ENCODE results near the gene EFCAB14. TPM values are rescaled to one million over a fixed set of nuclear protein-coding genes. Genes with fewer than 3 reads are reported as not detected.

Gene EFCAB14
- total RNA-seq, 2 experiments from 2014 or later = 29.9 to 38.3 TPM

GRCh38 chr1:46760558-46761166 lies 41.7 kb upstream of the EFCAB14 start:
- Histone ChIP-seq H4K20me1 (ENCODE audit: insufficient read depth, low read length) (no peaks in the 10 kb centered on the region), H3K4me3 (ENCODE audit: low read depth, low read length, poor library complexity, severe bottlenecking) (no peak overlapping the region), H3K36me3 (ENCODE audit: insufficient read depth, low read length) (no peaks in the 10 kb centered on the region), H3K9me2 (ENCODE audit: insufficient read depth, low read length) (no peaks in the 10 kb centered on the region), H3K79me2 (ENCODE audit: insufficient read depth, low read depth, low read length) (no peaks in the 10 kb centered on the region), H3K4me2 (ENCODE audit: low read length) (no peak overlapping the region), H2AFZ (ENCODE audit: low read length) (no peak overlapping the region), H3K9me3 (ENCODE audit: low read length) (no peaks in the 10 kb centered on the region), H3K27ac (ENCODE audit: low read depth, low read length, poor library complexity, severe bottlenecking) (no peak overlapping the region), H3K4me1 (ENCODE audit: insufficient read depth, low read length, poor library complexity, severe bottlenecking) (no peaks in the 10 kb centered on the region)
- BruUV-seq (replicated peaks) = no TSS peak
- CTCF ChIA-PET (ENCODE audit: unreplicated experiment) = no interaction called here
- intact Hi-C loops (cut with micrococcal nuclease; ENCODE audit: unreplicated experiment) = no loop called here
- POLR2A ChIA-PET = interaction anchor here (0.7 kb wide), 1 partner anchor 841 kb away, joined by 3 read pairs; no protein-coding TSS in a partner anchor
- DNase-seq (ENCODE audit: low spot score) = no peak
- no peak for TF ChIP-seq EZH2phosphoT487 (IDR thresholded peaks at IDR 0.05; ENCODE audit: borderline replicate concordance, low read depth, low read length)
- TF ChIP-seq, protein P1, sequence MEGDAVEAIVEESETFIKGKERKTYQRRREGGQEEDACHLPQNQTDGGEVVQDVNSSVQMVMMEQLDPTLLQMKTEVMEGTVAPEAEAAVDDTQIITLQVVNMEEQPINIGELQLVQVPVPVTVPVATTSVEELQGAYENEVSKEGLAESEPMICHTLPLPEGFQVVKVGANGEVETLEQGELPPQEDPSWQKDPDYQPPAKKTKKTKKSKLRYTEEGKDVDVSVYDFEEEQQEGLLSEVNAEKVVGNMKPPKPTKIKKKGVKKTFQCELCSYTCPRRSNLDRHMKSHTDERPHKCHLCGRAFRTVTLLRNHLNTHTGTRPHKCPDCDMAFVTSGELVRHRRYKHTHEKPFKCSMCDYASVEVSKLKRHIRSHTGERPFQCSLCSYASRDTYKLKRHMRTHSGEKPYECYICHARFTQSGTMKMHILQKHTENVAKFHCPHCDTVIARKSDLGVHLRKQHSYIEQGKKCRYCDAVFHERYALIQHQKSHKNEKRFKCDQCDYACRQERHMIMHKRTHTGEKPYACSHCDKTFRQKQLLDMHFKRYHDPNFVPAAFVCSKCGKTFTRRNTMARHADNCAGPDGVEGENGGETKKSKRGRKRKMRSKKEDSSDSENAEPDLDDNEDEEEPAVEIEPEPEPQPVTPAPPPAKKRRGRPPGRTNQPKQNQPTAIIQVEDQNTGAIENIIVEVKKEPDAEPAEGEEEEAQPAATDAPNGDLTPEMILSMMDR (conservative IDR thresholded peaks at IDR 0.05; ENCODE audit: low read length) = no peak

DNA sequence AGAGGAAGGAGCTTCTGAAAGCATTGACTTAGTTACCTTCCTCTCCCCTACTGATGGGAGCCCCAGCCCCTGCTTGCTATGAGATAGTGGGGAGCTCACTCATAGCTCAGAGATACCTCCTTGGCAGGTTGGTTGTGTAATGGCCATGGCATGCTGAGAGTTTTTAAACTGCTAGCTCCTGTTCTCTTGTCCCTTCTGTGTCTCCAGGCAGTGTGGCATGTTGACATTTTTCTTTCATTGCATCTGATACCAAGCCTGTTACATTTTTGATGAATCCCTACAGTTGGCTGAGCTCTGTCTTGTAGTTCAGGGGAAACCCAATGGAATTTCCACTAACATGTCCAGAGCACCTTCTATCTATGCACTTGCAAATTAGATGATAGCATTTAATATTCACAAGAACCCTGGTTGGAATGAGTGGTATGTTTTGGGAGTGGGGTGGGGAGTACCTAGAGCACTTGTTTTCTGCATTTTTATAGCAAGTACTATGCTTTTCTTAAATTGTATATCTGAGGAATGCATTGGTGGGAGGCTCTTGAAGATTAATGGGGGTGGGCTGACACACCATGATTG lies 39.1 kb upstream of the EFCAB14 start:
- H3K4me1 ChIP-seq (ENCODE audit: insufficient read depth, low read length, poor library complexity, severe bottlenecking) = no peaks in the 10 kb centered on the region
- ChIA-PET POLR2A (no interaction called here), CTCF (ENCODE audit: unreplicated experiment) (no interaction called here)
- no peak for DNase-seq (ENCODE audit: low spot score)
- H4K20me1 ChIP-seq (ENCODE audit: insufficient read depth, low read length) = no peaks in the 10 kb centered on the region
- no peaks in the 10 kb centered on the region for H3K36me3 ChIP-seq (ENCODE audit: insufficient read depth, low read length)
- H3K4me3 ChIP-seq (ENCODE audit: low read depth, low read length, poor library complexity, severe bottlenecking) = no peak overlapping the region
- no peak for TF ChIP-seq EZH2phosphoT487 (IDR thresholded peaks at IDR 0.05; ENCODE audit: borderline replicate concordance, low read depth, low read length)
- TF ChIP-seq, protein P1 (conservative IDR thresholded peaks at IDR 0.05; ENCODE audit: low read length) = no peak
- intact Hi-C loops (cut with micrococcal nuclease; ENCODE audit: unreplicated experiment) = no loop called here
- H3K79me2 ChIP-seq (ENCODE audit: insufficient read depth, low read depth, low read length) = no peaks in the 10 kb centered on the region
- H3K4me2 ChIP-seq (ENCODE audit: low read length) = no peak overlapping the region
- no peak overlapping the region for H3K27ac ChIP-seq (ENCODE audit: low read depth, low read length, poor library complexity, severe bottlenecking)
- no TSS peak for BruUV-seq (replicated peaks)
- H2AFZ ChIP-seq (ENCODE audit: low read length) = no peak overlapping the region
- H3K9me2 ChIP-seq (ENCODE audit: insufficient read depth, low read length) = no peaks in the 10 kb centered on the region
- H3K9me3 ChIP-seq (ENCODE audit: low read length) = no peaks in the 10 kb centered on the region

GRCh38 chr1:46757247-46757955 lies 38.5 kb upstream of the EFCAB14 start:
- no peaks in the 10 kb centered on the region for H3K79me2 ChIP-seq (ENCODE audit: insufficient read depth, low read depth, low read length)
- no peaks in the 10 kb centered on the region for H3K4me1 ChIP-seq (ENCODE audit: insufficient read depth, low read length, poor library complexity, severe bottlenecking)
- ChIA-PET CTCF (ENCODE audit: unreplicated experiment) (no interaction called here), POLR2A (interaction anchor here (0.5 to 0.6 kb wide), 2 partner anchors 172 to 1390 kb away, joined by 3 to 6 read pairs; no protein-coding TSS in a partner anchor)
- no peaks in the 10 kb centered on the region for H3K36me3 ChIP-seq (ENCODE audit: insufficient read depth, low read length)
- BruUV-seq (replicated peaks) = no TSS peak
- no peaks in the 10 kb centered on the region for H4K20me1 ChIP-seq (ENCODE audit: insufficient read depth, low read length)
- H3K4me3 ChIP-seq (ENCODE audit: low read depth, low read length, poor library complexity, severe bottlenecking) = no peak overlapping the region
- no peak for TF ChIP-seq EZH2phosphoT487 (IDR thresholded peaks at IDR 0.05; ENCODE audit: borderline replicate concordance, low read depth, low read length)
- TF ChIP-seq, protein P1 (conservative IDR thresholded peaks at IDR 0.05; ENCODE audit: low read length) = no peak
- intact Hi-C loops (cut with micrococcal nuclease; ENCODE audit: unreplicated experiment) = no loop called here
- no peak overlapping the region for H2AFZ ChIP-seq (ENCODE audit: low read length)
- H3K27ac ChIP-seq (ENCODE audit: low read depth, low read length, poor library complexity, severe bottlenecking) = no peak overlapping the region
- H3K9me3 ChIP-seq (ENCODE audit: low read length) = no peaks in the 10 kb centered on the region
- no peak overlapping the region for H3K4me2 ChIP-seq (ENCODE audit: low read length)
- H3K9me2 ChIP-seq (ENCODE audit: insufficient read depth, low read length) = no peaks in the 10 kb centered on the region
- DNase-seq (ENCODE audit: low spot score) = no peak
